Adipose tissue (tissue), 3 donors: Measurements from ENCODE around the gene PRB3. TPM values are rescaled to one million over a fixed set of nuclear protein-coding genes. Genes with fewer than 3 reads are reported as not detected.

Experiments
- H3K27ac ChIP-seq: one replicate; pipeline ENCODE4 v1.5.1; 2013; ENCODE audit warnings: low read depth, low read length
- WGBS, 3 donors: extraction: QIAGEN DNeasy Blood & Tissue Kit; methylation state at CpG; one replicate each; pipeline ENCODE4 v1.1.7; 2013; 5-methylcytosine and 5-hydroxymethylcytosine counted together
- polyA plus RNA-seq, 3 donors: library from polyadenylated mRNA; stranded (reverse); fragments of 200-250 nt; gene quantifications; one replicate each; pipeline ENCODE4 v1.2.3, GENCODE V29; 2013
- donor health status: healthy with polysubstance abuse.
- donor health status: Bipolar disorder and iron deficiency.
- donor health status: healthy.

PRB3 gene
- not detected for polyA plus RNA-seq

DNA sequence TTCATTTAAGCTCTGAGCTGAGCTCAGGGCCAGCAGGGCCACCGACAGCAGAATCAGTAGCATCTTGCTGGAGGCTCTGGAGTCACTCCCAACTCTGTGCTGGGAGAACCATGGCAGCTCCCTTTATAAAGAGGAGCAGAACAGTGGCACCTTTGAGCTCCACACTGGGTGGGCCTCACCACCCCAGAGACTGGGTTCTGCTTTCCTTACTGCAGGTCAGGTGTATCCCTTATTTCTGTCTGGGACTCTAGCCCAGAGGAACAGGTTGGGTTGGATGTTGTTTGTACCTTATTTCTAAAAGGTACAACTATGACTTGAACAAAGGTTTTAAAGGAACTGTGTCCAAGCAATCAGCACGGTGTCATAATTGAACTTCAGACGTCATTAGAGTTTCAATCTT is at the start of gene PRB3:
Gene PRB3 (minus strand): TSS at position 101 of the 400 bp plus-strand sequence. CDS start 38 bp downstream, at position 63.
- WGBS, 3 donors = 83 to 95% (median 92%) methylated on average over 3 of the region's 3 CpGs
- no peak within 1 kb of the TSS for H3K27ac ChIP-seq

DNA sequence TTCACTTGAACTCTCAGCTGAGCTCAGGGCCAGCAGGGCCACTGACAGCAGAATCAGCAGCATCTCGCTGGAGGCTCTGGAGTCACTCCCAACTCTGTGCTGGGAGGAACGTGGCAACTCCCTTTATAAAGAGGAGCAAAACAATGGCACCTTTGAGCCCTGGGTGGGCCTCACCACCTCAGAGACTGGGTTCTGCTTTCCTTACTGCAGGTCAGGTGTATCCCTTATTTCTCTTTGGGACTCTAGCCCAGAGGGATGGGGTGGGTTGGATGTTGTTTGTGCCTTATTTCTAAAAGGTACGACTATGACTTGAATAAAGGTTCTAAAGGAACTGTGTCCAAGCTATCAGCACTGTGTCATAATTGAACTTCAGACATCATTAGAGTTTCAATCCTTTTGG is 40.8 kb upstream of the PRB3 start, which contains the start of gene PRB4:
Gene PRB4 (minus strand): TSS at position 101 of the 400 bp plus-strand sequence. CDS start 38 bp downstream, at position 63.
- no peak within 1 kb of the TSS for H3K27ac ChIP-seq
- WGBS, 3 donors = 72 to 88% (median 79%) methylated on average over 3 of the region's 3 CpGs

DNA sequence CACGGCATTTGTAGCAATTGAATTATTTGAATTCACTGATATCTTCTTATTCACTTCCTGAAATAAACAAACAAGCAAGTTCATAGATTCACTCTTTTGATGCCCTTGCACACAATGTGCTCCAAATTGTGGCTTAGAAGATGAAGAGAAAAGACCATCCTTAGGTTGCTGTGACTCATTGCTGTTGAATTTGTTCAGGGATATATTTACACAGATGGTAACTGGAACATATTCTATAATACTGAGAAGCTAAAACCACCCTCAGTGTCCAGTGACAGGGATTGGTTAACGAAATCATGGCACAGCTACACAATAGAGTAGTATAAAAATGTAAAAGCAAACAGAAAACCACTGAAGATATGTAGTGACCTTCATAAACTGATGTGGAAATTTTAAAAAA is 37.6 kb upstream of the PRB3 start:
- H3K27ac ChIP-seq = no peak overlapping the region
- WGBS, 3 donors = 78 to 90% (median 82%) methylated on average over 2 of the region's 2 CpGs

DNA sequence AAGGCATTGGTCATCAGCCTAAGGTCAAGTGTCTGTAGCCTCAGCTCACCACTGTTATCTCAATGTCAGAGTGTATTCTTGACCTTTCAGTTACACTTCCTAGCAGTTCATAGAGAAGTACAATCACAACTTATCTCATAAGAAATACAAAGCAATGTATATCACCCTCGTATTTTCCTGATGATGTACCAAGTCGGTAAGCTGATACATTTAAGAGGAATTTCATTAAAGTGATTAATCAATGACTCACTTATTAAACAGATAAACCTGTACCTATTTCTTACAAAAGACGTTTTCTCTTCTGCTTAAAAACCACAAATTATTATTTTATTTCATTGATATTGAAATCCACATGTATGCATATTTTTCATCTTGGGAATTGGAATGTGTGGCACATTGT is 3.9 kb upstream of the PRB3 start:
- WGBS, 3 donors = 66 to 74% (median 67%) methylated on average over 3 of the region's 3 CpGs
- no peak overlapping the region for H3K27ac ChIP-seq

DNA sequence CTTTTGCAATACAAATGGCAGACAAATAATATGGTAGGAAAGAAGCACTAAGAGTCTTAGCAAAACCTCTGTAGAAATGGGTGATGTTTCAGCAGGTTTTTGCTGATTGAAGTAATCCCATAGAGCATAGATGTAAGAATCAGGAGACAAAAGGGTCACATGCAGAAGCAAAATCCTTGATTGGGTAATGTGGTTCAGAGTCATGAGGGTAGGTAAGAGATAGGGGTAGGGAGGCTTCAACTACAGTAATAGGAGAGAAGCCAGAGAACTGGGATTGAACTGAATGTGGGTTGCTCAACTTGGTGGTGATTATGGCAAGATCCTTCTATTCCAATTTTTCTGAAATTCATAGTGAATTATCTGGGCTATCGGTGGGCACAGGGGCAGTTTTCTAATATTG is 5.0 kb downstream of the PRB3 start:
- 79 to 94% (median 92%) methylated on average over 1 of the region's 1 CpG for WGBS, 3 donors
- H3K27ac ChIP-seq = no peak overlapping the region

DNA sequence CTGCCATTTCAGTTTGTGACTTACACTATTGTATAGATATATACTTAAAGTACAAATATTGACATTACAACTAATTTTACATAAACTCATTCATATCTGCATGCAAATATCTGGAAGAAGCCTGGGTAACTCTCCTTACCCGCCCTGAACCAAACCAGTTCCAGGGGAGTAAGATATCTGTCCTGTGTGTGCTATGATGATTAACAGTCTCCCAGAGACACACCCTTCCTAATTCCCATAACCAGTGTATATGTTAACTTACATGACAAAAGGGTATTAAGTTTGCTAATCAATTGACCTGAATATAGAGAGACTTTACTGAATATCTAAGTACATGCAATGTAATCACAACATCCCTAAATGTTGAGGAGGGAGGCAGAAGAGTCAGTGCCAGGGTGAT is 23.0 kb downstream of the PRB3 start:
- 55 to 94% (median 89%) methylated on average over 1 of the region's 1 CpG for WGBS, 3 donors

DNA sequence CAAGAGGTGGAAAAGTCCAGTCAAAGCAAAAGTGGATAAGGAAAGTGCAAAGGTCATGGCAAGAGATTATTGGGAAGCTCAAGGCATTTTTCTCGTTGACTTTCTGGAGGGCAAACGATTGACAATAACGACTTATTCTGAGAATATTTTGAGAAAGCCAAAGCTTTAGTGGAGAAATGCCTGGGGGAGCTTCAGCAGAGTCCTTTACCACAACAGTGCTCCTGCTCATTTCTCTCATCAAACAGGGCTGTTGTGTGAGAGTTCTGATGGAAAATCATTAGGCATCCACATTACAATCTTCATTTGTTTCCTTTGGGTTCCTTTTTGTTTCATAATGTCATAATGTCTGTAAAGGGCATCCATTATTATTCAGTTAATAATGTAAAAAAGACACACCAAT is 26.9 kb downstream of the PRB3 start:
- WGBS, 3 donors = 64 to 90% (median 81%) methylated on average over 3 of the region's 3 CpGs
- H3K27ac ChIP-seq = no peak overlapping the region

More for the DNA sequence above, 23.0 kb downstream of the PRB3 start:
- no peak overlapping the region for H3K27ac ChIP-seq

DNA sequence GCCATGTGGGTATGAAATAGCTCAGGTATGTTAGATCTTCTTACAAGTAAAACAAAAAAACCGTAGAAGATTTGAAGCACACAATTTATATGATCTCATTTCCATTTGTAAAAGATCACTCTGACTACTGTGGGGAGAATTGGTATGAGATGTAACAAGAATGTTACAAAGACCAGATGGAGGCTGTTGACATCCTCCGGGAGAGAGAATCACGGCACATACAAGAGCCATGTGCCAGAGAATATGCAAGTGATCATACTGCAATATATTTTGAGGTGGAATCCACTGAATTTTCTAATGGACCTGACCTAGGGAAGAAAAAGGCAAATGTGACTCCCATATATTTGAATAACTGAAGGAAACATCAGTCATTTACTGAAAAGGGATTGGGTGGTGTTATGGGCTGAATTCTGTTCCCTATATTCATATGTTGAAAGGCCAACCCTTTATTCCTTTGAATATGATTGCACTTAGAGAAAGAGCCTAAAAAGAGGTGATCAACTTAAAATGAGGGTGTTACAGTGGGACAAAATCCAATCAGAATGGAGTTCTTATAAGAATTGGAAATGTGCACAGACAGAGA is 29.1 kb downstream of the PRB3 start:
- H3K27ac ChIP-seq = no peak overlapping the region
- WGBS, 3 donors = 57 to 80% (median 78%) methylated on average over 3 of the region's 3 CpGs

DNA sequence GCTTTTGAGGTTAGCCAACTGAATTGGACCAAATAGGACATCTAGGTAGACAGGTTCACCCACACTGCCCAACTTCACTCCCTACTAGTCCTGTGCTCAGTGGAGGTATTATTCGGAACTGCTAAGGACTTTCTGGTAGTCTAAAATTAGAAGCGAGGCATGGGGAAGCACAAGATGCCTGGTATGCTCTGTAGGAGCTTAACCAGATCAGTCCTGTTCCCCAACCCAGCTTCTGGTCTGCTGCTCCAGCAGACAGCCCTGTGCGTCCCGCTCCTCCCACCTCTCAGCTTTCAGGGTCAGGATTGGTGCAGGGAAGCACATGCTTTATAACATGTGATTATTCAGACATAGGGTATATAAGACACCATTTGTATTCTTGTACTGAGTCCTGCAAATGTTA is 31.2 kb downstream of the PRB3 start:
- no peak overlapping the region for H3K27ac ChIP-seq
- 86 to 93% (median 92%) methylated on average over 4 of the region's 4 CpGs for WGBS, 3 donors

DNA sequence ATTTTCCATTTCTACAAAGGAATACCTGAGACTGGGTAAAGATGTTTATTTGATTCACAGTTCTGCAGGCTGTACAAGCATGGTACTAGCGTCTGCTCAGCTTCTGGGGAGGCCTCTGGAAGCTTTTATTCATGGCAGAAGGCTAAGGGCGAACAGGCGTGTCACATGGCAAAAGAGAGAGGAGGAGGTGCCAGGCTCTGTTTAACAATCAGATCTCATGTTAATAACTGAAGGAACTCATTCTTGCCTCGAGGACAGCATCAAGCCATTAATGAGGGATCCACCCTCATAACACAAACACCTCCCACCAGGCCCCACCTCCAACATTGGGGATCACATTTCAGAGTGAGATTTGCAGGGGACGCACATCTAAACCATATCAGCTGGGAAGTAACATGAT is 36.0 kb downstream of the PRB3 start:
- no peak overlapping the region for H3K27ac ChIP-seq
- 71 to 77% (median 77%) methylated on average over 5 of the region's 5 CpGs for WGBS, 3 donors

DNA sequence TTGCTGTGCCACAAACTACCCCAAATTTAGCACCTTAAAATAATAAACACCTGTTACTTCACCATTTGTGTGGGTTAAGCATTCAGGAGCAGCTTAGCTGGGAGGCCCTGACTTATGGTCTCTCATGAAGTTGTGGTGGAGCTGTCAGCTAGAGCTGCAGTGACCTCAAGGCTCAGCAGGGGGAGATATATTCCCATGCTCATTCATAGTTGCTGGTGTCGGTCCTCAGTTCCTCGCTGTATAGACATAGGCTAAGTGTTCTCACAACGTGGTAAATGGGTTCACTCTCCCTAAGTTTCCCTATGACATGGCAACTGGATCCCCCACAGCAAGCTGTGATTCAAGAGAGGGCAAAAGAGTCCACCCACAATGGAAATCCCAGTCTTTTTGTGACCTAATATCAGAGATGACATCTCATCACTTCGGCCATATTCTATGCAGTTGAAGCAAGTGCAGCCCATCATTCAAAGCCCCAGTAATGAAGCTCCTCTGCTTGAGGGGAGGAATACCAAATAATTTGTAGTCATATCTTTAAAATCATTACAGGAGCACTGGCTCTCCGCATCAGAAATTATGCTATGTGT is 41.1 kb downstream of the PRB3 start:
- WGBS, 3 donors = 41 to 53% (median 46%) methylated on average over 5 of the region's 5 CpGs
- H3K27ac ChIP-seq = no peak overlapping the region

DNA sequence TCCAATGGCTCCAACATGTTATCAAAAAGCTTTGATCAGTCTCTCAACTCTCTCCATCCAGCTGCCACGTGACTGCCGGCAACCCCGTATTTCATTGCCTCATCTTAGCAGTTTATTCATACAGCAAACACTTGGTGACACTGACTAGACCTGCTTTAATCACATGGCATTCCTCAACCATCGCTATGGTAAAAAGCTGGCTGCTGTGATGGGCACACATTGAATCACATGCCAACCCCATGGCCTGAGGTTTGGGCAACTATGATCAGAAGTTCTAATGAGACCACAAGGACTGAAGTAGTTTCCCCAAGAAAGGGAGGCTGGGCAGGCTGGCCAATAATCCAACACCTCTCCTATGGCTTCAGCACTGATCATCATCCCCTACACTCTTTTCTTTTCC is 42.1 kb downstream of the PRB3 start:
- 84 to 92% (median 85%) methylated on average over 4 of the region's 4 CpGs for WGBS, 3 donors
- H3K27ac ChIP-seq = no peak overlapping the region

Other genes starting within 250 kb of the PRB3 start
- gene TAS2R19, start 247.1 kb downstream of the PRB3 start, polyA plus RNA-seq = under 1 TPM in 1 of 3 donors, not detected in 2; 0.14 TPM
- under 1 TPM; 0.06 to 0.67 (median 0.12) TPM for gene TAS2R31, start 238.3 kb downstream of the PRB3 start, polyA plus RNA-seq
- gene TAS2R46, start 207.4 kb downstream of the PRB3 start, polyA plus RNA-seq = not detected
- gene TAS2R43, start 177.4 kb downstream of the PRB3 start, polyA plus RNA-seq = not detected
- under 1 TPM in 1 of 3 donors, not detected in 2; 0.03 TPM for gene TAS2R30, start 135.1 kb downstream of the PRB3 start, polyA plus RNA-seq
- gene SMIM10L1, start 98.5 kb downstream of the PRB3 start, polyA plus RNA-seq = 10 to 100 TPM in 1 of 3 donors, 1 to 10 TPM in 2; 2.8 to 10.3 (median 6.6) TPM
- not detected for gene TAS2R42, start 82.8 kb downstream of the PRB3 start, polyA plus RNA-seq
- gene PRB4, start 40.7 kb upstream of the PRB3 start, polyA plus RNA-seq = not detected
- not detected for gene PRB2, start 125.9 kb upstream of the PRB3 start, polyA plus RNA-seq